HG02610 (cell line): ENCODE data around the gene CHRM2.

Source experiments
- ATAC-seq: cut with Tn5 transposase; IDR thresholded peaks from one replicate; pipeline ENCODE4 v1.9.1; 2021; ENCODE audit warnings: mild to moderate bottlenecking, moderate library complexity; ENCODE audit not compliant: unreplicated experiment

The CHRM2 gene

GRCh38 chr7:137018468-137018867 is 150.0 kb downstream of the CHRM2 start:
- no peak for ATAC-seq

- no peak for ATAC-seq
Measured at GRCh38 chr7:137020351-137020750, 151.9 kb downstream of the CHRM2 start.

GRCh38 chr7:137025469-137026175 is 157.2 kb downstream of the CHRM2 start:
- ATAC-seq, result no peak

- no peak for ATAC-seq
Measured at GRCh38 chr7:137026176-137026500, 157.7 kb downstream of the CHRM2 start.

- ATAC-seq, result no peak
Measured at GRCh38 chr7:137032436-137032835, 164.0 kb downstream of the CHRM2 start.

- ATAC-seq, result no peak
Measured at GRCh38 chr7:137036768-137037167, 168.3 kb downstream of the CHRM2 start.

- no peak for ATAC-seq
Measured at GRCh38 chr7:137038706-137039105, 170.3 kb downstream of the CHRM2 start.

GRCh38 chr7:137040745-137041144 is 172.3 kb downstream of the CHRM2 start:
- ATAC-seq, result no peak

- ATAC-seq, result no peak
Measured at GRCh38 chr7:137045573-137045972, 177.1 kb downstream of the CHRM2 start.

GRCh38 chr7:137069249-137069963 is 201.0 kb downstream of the CHRM2 start:
- no peak for ATAC-seq
